T-helper 1 cell (primary cell): ENCODE results near the gene DOLK.

Source experiments
- DNase-seq, 5 donors: peaks; one replicate each; pipeline ENCODE4 v3.0.0-alpha.2; 2012 to 2020

Gene DOLK

DNA sequence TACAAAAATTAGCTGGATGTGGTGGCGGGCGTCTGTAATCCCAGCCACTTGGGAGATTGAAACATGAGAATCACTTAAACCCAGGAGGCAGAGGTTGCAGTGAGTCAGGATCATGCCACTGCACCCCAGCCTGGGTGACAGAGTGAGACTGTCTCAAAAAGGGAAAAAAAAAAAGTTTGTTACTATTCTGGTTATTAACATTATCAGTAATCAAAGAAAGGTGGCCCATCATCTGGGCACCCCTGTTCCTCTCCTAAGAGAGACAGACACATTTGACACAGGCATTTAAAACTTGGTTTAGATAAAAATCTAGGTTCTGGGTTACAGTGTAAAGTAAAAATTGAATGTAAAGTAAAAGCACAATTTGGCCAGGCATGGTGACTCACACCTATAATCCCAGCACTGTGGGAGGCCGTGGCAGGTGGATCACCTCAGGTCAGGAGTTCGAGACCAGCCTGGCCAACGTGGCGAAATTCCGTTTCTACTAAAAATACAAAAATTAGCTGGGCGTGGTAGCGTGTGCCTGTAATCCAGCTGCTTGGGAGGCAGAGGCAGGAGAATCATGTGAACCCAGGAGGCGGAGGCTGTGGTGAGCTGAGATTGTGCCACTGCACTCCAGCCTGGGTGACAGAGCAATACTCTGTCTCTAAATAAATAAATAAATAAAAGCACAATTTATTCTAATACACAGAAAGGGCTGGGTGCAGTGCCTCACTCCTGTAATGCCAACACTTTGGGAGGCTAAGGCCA is 43.4 kb downstream of the DOLK start:
- no peak for DNase-seq

DNA sequence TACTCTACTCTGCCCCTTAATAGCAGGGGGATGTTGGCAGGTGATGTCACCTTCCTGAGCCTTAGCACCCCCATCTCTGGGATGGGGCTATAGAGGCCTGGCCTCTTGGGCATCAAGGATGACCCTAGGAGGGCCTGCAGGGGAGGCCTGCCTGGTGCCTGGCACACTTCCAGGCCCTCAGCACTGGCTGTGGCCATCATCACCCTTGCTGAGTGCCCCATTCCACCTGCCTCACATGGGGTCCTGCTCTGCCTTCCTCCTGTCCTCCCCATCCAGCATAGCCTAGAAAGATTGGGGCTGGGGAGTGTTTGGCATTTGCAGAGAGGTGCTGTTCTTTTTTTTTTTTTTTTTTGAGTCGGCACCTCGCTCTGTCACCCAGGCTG is 44.3 kb downstream of the DOLK start:
- DNase-seq = peak in 1 of 5 donors; percentile 16

DNA sequence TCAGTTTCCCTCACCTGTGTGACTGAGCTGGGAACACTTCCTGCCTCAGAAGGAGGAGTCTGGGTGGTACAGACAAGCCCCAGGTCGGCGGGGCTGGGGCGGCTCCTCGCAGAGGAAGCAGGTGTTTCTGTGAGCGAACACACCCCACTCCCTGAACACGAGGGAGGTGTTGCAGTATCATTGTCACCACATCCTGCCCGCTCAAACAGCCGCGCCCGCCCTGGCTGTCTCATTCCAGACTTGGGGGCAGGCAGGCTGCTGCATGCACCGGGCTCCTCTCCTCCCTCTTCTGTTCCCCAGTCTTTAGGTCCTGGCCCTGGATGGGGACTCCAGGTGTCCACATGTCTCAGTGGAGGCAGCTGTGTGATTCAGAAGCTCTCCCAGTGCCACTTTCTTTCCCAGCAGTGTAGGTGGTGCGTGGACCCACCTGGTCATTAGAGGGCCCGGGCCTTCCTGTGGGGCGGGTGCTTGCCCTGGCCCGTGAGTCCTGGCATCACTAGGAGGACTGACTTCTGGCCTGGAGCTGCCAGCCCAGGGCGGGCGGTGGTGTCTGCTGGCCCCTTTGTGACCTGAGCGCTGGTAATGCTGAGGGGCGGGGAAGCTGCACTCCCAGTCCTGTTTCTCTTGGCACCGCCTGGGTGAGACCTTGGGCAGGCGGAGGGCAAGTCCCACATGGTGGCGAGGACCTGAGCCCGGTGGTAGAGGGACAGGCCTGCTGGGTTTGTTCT is 44.9 kb downstream of the DOLK start:
- peak; percentile 65 to 95 (median 80) for DNase-seq

DNA sequence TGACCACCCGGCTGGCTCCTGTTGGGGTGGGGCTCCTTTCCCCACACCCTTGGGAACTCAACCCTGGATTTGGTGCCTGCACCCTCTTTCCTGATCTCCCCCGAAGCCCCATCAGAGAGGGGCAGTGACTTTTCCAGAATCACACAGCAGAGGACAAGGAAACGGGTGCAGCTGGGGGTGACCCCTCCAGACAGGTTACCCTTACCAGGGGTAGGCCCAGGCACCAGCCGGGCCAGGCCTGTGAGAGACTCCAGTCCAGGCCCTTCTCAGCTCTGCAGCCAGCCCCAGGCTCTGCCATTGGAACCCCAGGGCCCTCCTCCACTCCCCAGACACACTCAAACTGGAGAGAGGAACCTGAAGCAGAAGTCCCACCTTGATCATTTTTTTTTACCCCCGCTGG is 45.6 kb downstream of the DOLK start:
- no peak for DNase-seq

DNA sequence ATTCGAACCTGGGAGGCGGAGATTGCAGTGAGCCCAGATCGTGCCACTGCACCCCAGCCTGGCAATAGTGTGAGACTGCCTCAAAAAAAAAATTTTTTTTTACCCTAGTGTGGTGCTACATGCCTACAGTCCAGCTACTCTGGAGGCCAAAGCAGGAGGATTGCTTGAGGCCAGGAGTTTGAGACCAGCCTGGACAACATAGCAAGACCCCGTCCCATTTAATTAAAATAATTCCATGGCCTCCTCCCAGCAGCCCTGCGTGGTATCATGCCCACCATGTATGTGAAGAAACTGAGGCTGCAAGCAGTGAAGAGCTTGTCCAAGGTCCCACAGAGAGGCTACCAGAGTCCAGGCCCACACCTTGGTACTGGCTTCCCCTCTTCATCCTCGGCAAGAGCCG is 46.0 kb downstream of the DOLK start:
- no peak for DNase-seq

DNA sequence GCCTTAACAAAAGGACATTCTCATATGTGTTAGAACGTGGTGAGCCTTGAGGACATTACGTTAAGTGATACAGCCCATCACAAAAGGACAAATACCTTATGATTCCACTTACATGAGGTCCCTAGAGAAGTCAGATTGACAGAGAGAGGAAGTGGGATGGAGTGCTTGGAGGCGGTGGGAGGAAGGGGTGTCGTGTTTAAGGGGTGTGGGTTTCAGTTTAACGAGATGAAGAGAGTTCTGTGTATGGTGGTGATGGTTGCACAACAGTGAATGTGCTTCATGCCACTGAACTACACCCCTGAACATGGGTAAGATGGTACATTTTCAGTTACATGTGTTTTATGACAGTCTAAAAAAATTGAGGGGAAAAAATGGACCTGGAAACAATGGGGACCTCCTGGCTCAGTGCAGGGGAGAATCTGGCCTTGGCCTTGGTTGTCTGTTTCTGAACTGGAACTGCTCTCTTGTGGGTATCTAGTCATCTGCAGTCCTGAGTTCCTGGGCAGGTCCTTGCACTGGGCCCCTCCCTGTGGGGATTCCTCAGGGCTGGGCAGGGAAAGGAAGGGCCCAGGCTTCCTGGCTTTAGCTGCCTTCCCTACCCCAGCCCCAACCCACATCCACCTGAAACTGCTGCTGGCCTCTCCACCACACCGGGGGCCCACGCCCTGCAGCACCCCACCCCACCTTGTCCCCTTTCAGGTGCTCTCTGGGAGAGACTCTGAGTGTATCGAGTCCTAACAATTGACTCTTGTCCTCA is 47.7 kb downstream of the DOLK start:
- peak in 1 of 5 donors; percentile 59 for DNase-seq

DNA sequence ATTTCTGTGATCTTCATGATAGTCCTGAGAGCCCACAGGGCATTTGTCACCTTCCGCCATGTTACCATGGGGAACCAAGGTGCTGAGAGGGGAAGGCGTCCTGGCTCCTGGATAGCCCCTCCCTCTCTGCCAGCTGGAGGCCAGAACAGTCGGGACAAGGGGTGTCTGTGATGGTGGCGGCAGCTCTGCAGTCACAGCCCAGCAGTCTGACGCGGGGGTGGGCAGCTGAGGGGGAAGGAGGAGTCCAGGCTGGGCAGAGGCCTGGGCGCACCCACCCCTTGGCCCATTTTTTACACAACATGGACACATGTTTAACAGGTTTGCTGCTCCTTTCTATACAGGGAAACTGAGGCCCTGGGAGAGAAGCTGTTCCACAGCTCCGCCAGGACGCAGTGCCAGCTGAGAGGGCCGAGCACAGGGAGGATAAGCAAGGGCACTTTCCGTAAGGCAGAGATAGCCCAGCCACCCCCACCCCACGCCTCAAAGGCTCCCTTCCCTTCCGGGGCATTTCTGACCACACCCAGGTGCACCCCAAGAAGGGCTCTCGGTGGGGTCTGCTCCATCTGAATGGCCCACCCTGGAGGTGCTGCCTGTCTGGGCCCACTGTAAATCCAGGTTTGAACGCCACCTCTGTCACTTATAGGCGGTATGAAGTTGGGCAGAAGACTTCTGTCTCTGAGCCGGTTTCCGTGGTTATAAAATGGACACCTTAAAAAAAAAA is 48.4 kb downstream of the DOLK start:
- no peak for DNase-seq

DNA sequence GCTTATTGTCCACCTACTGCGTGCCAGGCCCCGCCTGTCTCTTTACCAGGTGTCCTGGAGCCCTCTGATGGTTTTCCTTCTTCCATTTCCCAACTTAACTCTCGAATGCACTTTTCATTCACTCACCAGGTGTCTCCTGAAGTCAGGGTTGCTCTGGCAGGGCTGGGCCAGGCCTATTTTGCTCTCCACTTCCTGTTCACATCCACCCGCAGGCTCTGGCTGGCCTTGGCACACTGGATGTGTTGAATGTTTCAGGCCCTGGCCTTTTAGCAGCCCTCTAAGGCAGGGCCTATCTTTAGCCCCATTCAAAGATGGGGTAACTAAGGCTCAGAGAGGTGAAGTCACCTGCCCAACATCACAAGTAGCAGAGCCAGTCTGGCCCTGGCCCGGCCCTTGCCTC is 49.0 kb downstream of the DOLK start:
- DNase-seq = no peak

DNA sequence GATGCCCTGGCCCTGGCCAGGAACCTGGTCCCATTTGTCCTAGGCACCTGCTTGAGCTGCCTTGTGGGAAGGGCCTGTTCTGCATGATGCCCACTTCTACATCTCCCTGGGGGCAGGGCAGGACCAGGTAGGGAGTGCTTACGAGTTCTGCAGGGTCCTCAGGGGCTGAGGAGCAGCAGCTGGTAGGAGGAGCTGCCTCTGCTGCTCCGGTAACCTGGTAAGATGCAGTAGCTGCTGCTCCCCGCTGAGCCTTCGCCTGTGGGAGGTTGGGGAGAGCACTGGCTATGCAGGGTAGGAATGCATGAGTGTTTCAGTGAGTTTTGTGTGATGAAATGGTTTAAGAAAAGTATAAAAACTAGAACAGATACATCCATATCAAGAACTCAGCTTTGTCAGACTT is 51.8 kb downstream of the DOLK start:
- no peak for DNase-seq
